GM19023 (cell line): ENCODE results near the gene STX8.
"Not testable (repeated sequence)": the region's sequence is repeated elsewhere in the genome, so short reads cannot be mapped to it uniquely, and the experiment has no call there.

Experiments used
- ATAC-seq: cut with Tn5 transposase; IDR thresholded peaks from one replicate; pipeline ENCODE4 v1.9.1; 2021; ENCODE audit warnings: mild to moderate bottlenecking, moderate library complexity; ENCODE audit not compliant: unreplicated experiment

STX8 gene

GRCh38 chr17:9406046-9406606 is 169.5 kb downstream of the STX8 start:
- no peak for ATAC-seq

- no peak for ATAC-seq
Observed at GRCh38 chr17:9403257-9403656, 172.4 kb downstream of the STX8 start.

GRCh38 chr17:9402590-9403199 is 172.9 kb downstream of the STX8 start:
- no peak for ATAC-seq

GRCh38 chr17:9401434-9401833 is 174.2 kb downstream of the STX8 start:
- no peak for ATAC-seq

- ATAC-seq, result peak; percentile 69
Observed at GRCh38 chr17:9389111-9389527, 186.5 kb downstream of the STX8 start.

- ATAC-seq, result no peak
Observed at GRCh38 chr17:9386401-9386800, 189.2 kb downstream of the STX8 start.

- ATAC-seq, result no peak
Observed at GRCh38 chr17:9383826-9384225, 191.8 kb downstream of the STX8 start.

- no peak for ATAC-seq
Observed at GRCh38 chr17:9382626-9383025, 193.0 kb downstream of the STX8 start.

GRCh38 chr17:9381068-9381467 is 194.6 kb downstream of the STX8 start:
- no peak for ATAC-seq

GRCh38 chr17:9380361-9380760 is 195.3 kb downstream of the STX8 start:
- no peak for ATAC-seq

GRCh38 chr17:9376177-9376576 is 199.4 kb downstream of the STX8 start:
- not testable (repeated sequence) for ATAC-seq

- no peak for ATAC-seq
Observed at GRCh38 chr17:9371019-9371418, 204.6 kb downstream of the STX8 start.

- ATAC-seq, result no peak
Observed at GRCh38 chr17:9370467-9370866, 205.2 kb downstream of the STX8 start.

- ATAC-seq, result no peak
Observed at GRCh38 chr17:9368631-9369030, 207.0 kb downstream of the STX8 start.

- ATAC-seq, result no peak
Observed at GRCh38 chr17:9367156-9367555, 208.5 kb downstream of the STX8 start.

- no peak for ATAC-seq
Observed at GRCh38 chr17:9364837-9365430, 210.7 kb downstream of the STX8 start.

GRCh38 chr17:9363440-9364350 is 211.9 kb downstream of the STX8 start:
- ATAC-seq, result no peak

GRCh38 chr17:9361188-9361955 is 214.2 kb downstream of the STX8 start:
- no peak for ATAC-seq

GRCh38 chr17:9360677-9361081 is 214.9 kb downstream of the STX8 start:
- ATAC-seq, result no peak

- no peak for ATAC-seq
Observed at GRCh38 chr17:9356488-9356911, 219.1 kb downstream of the STX8 start.

GRCh38 chr17:9355846-9356245 is 219.8 kb downstream of the STX8 start:
- no peak for ATAC-seq
